KMS-11 (cell line): ENCODE measurements around the gene OMG.

ENCODE experiments used
- H2AFZ ChIP-seq: fragments of 200-600 bp; sonication (generic); 2 replicates; pipeline ENCODE4 v1.6.1; 2016; ENCODE audit warnings: antibody characterized with exemption, mixed run types, low read depth
- H3K27ac ChIP-seq: fragments of 200-600 bp; sonication (generic); 2 replicates; pipeline ENCODE4 v1.6.1; 2016; ENCODE audit warnings: mild to moderate bottlenecking, mixed run types
- H3K27me3 ChIP-seq: fragments of 200-600 bp; sonication (generic); 2 replicates; pipeline ENCODE4 v1.6.1; 2017; ENCODE audit warnings: mild to moderate bottlenecking, low read depth, mixed run types, moderate library complexity; ENCODE audit not compliant: insufficient read depth
- H3K36me3 ChIP-seq: fragments of 200-600 bp; sonication (generic); 2 replicates; pipeline ENCODE4 v1.6.1; 2017; ENCODE audit warnings: mild to moderate bottlenecking, mixed run types; ENCODE audit not compliant: insufficient read depth
- H3K4me1 ChIP-seq: fragments of 200-600 bp; sonication (generic); 2 replicates; pipeline ENCODE4 v1.6.1; 2016; ENCODE audit warnings: mild to moderate bottlenecking, low read depth, mixed run types; ENCODE audit not compliant: poor library complexity, severe bottlenecking
- H3K4me2 ChIP-seq: fragments of 200-600 bp; sonication (generic); 2 replicates; pipeline ENCODE4 v1.7.0; 2016; ENCODE audit warnings: mild to moderate bottlenecking, mixed run types
- H3K4me3 ChIP-seq: fragments of 200-600 bp; sonication (generic); IDR thresholded peaks from 2 replicates; pipeline ENCODE4 v1.6.1; 2017; ENCODE audit warnings: low read depth, low read length, mixed read lengths; ENCODE audit not compliant: insufficient read depth
- H3K79me2 ChIP-seq: fragments of 200-600 bp; sonication (generic); 2 replicates; pipeline ENCODE4 v1.6.1; 2016; ENCODE audit warnings: low read depth, mixed run types; ENCODE audit not compliant: insufficient read depth
- H3K9ac ChIP-seq: fragments of 200-600 bp; sonication (generic); 2 replicates; pipeline ENCODE4 v1.6.1; 2016; ENCODE audit warnings: mild to moderate bottlenecking, mixed run types
- H4K20me1 ChIP-seq: fragments of 200-600 bp; sonication (generic); 2 replicates; pipeline ENCODE4 v1.6.1; 2016; ENCODE audit warnings: mild to moderate bottlenecking, mixed run types; ENCODE audit not compliant: insufficient read depth
- TF ChIP-seq, protein P1 (sequence below): fragments of 200-600 bp; sonication (generic); conservative IDR thresholded peaks from 2 replicates; pipeline ENCODE4 v1.6.1; 2017; ENCODE audit warnings: low read depth, mild to moderate bottlenecking, antibody characterized with exemption, low read length, moderate library complexity, mixed read lengths

The OMG gene

DNA sequence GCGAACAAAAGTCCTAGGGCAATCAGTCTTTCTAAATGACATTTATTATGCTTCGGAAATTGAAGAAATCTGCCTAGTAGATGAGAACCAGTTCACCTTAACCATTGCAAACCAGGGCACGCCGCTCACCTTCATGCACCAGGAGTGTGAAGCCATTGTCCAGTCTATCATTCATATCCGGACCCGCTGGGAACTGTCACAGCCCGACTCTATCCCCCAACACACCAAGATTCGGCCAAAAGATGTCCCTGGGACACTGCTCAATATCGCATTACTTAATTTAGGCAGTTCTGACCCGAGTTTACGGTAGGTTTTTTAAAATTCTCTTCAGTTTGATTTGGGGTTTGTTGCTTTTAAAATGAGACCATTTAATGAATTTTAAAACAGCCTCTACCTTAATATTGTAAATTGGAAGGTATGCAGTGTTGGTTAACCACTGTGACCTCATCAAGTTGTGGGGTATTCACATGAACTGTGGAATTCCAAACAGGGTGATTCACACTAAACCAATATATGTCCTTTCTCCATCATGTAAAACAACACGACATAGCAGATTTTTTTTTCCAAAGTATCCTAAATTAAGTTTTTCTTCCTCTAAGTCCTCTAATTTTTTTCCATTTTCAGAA, 30.6 kb upstream of the OMG start:
- Histone ChIP-seq H3K4me3 (no peak overlapping the region), H3K4me1 (peaks cover 4% of the 10 kb centered on the region), H3K27ac (no peak overlapping the region), H3K36me3 (no peaks in the 10 kb centered on the region), H2AFZ (no peak overlapping the region), H3K9ac (no peak overlapping the region), H3K4me2 (no peak overlapping the region), H3K27me3 (no peaks in the 10 kb centered on the region), H4K20me1 (no peaks in the 10 kb centered on the region), H3K79me2 (no peaks in the 10 kb centered on the region)
- TF ChIP-seq, protein P1, sequence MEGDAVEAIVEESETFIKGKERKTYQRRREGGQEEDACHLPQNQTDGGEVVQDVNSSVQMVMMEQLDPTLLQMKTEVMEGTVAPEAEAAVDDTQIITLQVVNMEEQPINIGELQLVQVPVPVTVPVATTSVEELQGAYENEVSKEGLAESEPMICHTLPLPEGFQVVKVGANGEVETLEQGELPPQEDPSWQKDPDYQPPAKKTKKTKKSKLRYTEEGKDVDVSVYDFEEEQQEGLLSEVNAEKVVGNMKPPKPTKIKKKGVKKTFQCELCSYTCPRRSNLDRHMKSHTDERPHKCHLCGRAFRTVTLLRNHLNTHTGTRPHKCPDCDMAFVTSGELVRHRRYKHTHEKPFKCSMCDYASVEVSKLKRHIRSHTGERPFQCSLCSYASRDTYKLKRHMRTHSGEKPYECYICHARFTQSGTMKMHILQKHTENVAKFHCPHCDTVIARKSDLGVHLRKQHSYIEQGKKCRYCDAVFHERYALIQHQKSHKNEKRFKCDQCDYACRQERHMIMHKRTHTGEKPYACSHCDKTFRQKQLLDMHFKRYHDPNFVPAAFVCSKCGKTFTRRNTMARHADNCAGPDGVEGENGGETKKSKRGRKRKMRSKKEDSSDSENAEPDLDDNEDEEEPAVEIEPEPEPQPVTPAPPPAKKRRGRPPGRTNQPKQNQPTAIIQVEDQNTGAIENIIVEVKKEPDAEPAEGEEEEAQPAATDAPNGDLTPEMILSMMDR = no peak

DNA sequence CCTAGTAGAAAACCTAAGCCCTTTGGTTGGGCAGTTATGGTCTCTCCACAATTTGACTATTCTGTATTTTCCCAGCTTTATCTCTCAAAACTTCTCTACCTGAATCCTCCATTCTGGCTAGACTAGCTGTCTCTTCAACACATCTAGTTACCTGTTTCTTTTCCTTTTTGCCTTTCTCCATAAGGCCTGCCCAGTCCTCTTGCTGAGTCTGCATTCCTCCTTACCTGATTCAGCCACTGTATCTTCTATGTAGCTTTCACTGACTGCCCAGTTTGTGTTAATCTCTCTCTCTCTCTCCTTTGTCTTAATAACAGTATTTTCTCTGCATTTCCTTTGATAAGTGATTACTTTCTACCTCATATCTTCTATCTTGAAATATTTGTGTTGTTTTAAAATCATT, 26.5 kb upstream of the OMG start:
- H3K27me3 ChIP-seq = no peaks in the 10 kb centered on the region
- no peak overlapping the region for H3K27ac ChIP-seq
- H2AFZ ChIP-seq = no peak overlapping the region
- H3K4me3 ChIP-seq = no peak overlapping the region
- no peak overlapping the region for H3K4me2 ChIP-seq
- TF ChIP-seq, protein P1 = no peak
- no peaks in the 10 kb centered on the region for H4K20me1 ChIP-seq
- H3K79me2 ChIP-seq = no peaks in the 10 kb centered on the region
- H3K9ac ChIP-seq = no peak overlapping the region
- H3K36me3 ChIP-seq = no peaks in the 10 kb centered on the region
- H3K4me1 ChIP-seq = peaks cover 4% of the 10 kb centered on the region

DNA sequence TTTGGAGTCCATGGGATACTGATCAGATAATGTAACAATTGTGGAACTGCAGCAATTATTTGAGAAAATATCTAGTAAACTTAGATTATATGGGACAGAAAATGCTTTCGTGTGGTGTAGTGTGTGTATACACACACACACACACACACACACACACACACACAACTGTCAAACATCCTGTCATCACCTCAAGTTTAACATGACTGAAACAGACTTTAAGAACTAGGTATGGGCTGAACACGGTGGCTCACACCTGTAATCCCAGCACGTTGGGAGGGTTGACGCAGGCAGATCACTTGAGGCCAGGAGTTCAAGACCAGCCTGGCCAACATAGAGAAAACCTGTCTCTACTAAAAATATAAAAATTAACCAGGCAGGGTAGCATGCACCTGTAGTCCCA, 24.9 kb upstream of the OMG start:
- no peaks in the 10 kb centered on the region for H3K36me3 ChIP-seq

DNA sequence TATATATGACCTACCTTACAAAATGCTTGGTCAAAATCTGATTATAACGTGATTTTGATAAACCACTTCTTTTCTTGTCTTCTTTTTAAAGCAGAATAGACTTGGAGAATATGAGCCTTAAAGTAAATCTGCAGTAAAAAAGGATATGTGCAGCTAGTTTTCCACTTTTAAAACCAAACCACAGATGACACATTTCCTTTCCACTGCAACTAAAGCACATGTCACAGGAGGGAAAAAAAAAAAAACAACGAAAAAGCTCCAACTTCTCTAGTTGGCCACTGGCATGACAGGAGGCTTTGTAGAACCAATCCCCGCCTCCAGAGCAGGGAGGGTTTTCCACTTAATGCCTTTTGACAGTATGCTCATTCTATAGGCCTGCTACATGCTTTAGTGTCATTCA, 24.4 kb upstream of the OMG start, which contains the start of gene EVI2A:
TSS of gene EVI2A (minus strand) at position 142 of the 400 bp plus-strand sequence. CDS start 2,609 bp downstream, outside the sequence.
- TF ChIP-seq, protein P1 = no peak
- Histone ChIP-seq H3K27ac (no peak within 1 kb of the TSS), H3K4me3 (no peak within 1 kb of the TSS), H3K4me2 (no peak within 1 kb of the TSS), H2AFZ (no peak within 1 kb of the TSS), H3K36me3 (no peaks in the 10 kb centered on the region), H3K9ac (no peak within 1 kb of the TSS), H3K4me1 (peaks cover 5% of the 10 kb centered on the region), H3K27me3 (no peaks in the 10 kb centered on the region), H3K79me2 (no peaks in the 10 kb centered on the region), H4K20me1 (no peaks in the 10 kb centered on the region)

More for the DNA sequence above, 24.9 kb upstream of the OMG start:
- H3K4me1 ChIP-seq = peaks cover 4% of the 10 kb centered on the region
- no peak overlapping the region for H3K9ac ChIP-seq
- no peak overlapping the region for H2AFZ ChIP-seq
- no peak overlapping the region for H3K27ac ChIP-seq
- no peaks in the 10 kb centered on the region for H3K27me3 ChIP-seq
- H3K79me2 ChIP-seq = no peaks in the 10 kb centered on the region
- no peak overlapping the region for H3K4me2 ChIP-seq
- H4K20me1 ChIP-seq = no peaks in the 10 kb centered on the region
- no peak overlapping the region for H3K4me3 ChIP-seq
- TF ChIP-seq, protein P1 = no peak
